Prostate gland (tissue), 2 donors: ENCODE results near the gene ABHD17B. TPM values are rescaled to one million over a fixed set of nuclear protein-coding genes. Genes with fewer than 3 reads are reported as not detected.

Source experiments
- DNase-seq: peaks from one replicate; pipeline ENCODE4 v3.0.0-alpha.2; 2019; ENCODE audit warnings: low spot score
- H3K27ac ChIP-seq, 2 donors: fragments of 200-600 bp; sonication (generic); 2 replicates each; pipeline ENCODE4 v1.5.1; 2017 to 2019
- H3K27me3 ChIP-seq: fragments of 200-600 bp; sonication (generic); replicated peaks from 2 replicates; pipeline ENCODE4 v1.5.1; 2019; ENCODE audit not compliant: insufficient read depth
- H3K36me3 ChIP-seq, 2 donors: fragments of 200-600 bp; sonication (generic); 1 replicate in 1 of 2; 2 replicates in 1 of 2; pipeline versions ENCODE4 v1.5.1 to v1.8.1; 2017 to 2019
- H3K4me1 ChIP-seq: fragments of 200-600 bp; sonication (generic); replicated peaks from 2 replicates; pipeline ENCODE4 v1.5.1; 2019
- H3K4me3 ChIP-seq, 2 donors: fragments of 200-600 bp; sonication (generic); 2 replicates each; pipeline ENCODE4 v1.5.1; 2017 to 2019
- H3K9me3 ChIP-seq: fragments of 200-600 bp; sonication (generic); 2 replicates; pipeline ENCODE4 v1.5.1; 2017
- CTCF ChIP-seq, 4 experiments: fragments of 200-600 bp in 2 of 4; fragments of 450-650 bp in 2 of 4; sonication (generic) in 2 of 4; IDR thresholded peaks; 1 replicate in 3 of 4; 2 replicates in 1 of 4; pipeline ENCODE4 v1.5.1; 2016 to 2019; ENCODE audit warnings: antibody characterized with exemption in 4 of 4, mild to moderate bottlenecking in 2 of 4, moderate library complexity in 2 of 4
- POLR2A ChIP-seq: fragments of 450-650 bp; IDR thresholded peaks from one replicate; pipeline ENCODE4 v1.6.1; 2016; ENCODE audit warnings: antibody characterized with exemption, mild to moderate bottlenecking
- POLR2AphosphoS5 ChIP-seq: sonication (generic); formaldehyde crosslinking; IDR thresholded peaks from one replicate; pipeline ENCODE4 v1.6.1; 2017; ENCODE audit warnings: antibody characterized with exemption
- whole genome bisulfite sequencing: methylation state at CpG from one replicate; pipeline ENCODE4 v1.1.5; 2018; 5-methylcytosine and 5-hydroxymethylcytosine counted together
- intact Hi-C: fragments of 100-400 bp; cut with DNase I; formaldehyde crosslinking; loops from one replicate; pipeline ENCODE4 v1.14.2; 2022
- total RNA-seq, 2 donors: library from RNA; depleted of rRNA; stranded (reverse); fragments of >200 nt; gene quantifications; one replicate each; pipeline ENCODE4 v1.1.0, GENCODE V29; 2016

Gene ABHD17B
- total RNA-seq, 2 donors from 2014 or later = 31.6 to 42.4 TPM

DNA sequence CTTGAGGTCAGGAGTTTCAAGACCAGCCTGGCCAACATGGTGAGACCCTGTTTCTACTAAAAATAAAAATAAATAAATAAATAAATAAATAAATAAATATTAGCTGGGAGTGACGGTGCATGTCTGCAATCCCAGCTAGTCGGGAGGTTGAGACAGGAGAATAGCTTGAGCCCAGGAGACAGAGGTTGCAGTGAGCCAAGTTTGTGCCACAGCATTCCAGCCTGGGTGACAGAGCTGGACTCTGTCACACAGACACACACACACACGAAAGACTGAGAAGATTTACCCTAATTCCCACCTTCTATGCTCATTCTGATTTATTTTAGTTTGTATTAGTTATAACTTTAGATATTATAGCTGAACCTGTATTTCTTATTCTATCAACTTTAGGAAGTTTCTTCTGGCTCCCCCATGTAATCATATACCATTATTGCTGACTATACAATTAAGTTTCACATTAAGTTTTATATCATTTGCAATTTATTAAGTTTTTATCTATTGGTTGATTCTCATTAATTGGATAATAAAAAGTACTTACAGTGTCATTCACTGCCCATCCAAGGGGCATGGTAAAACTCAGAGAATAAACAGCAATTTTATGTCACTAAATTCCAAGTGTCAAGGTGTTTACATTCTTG lies 20.8 kb downstream of the ABHD17B start:
- WGBS = 85% methylated on average over 3 of the region's 3 CpGs
- Histone ChIP-seq H3K4me1 (no peaks in the 10 kb centered on the region), H3K4me3 (no peak overlapping the region), H3K36me3 (no peaks in the 10 kb centered on the region), H3K27me3 (no peaks in the 10 kb centered on the region), H3K27ac (no peak overlapping the region), H3K9me3 (no peaks in the 10 kb centered on the region)
- no peak for DNase-seq
- TF ChIP-seq POLR2AphosphoS5 (no peak), POLR2A (no peak), CTCF (IDR thresholded peaks at IDR 0.05) (no peak)
- intact Hi-C loops = no loop called here

GRCh38 chr9:71887362-71887761 lies 23.6 kb downstream of the ABHD17B start:
- no peak for DNase-seq
- WGBS = 76% methylated on average over 1 of the region's 1 CpG
- intact Hi-C loops = no loop called here

GRCh38 chr9:71886541-71886940 lies 24.5 kb downstream of the ABHD17B start:
- WGBS = 94% methylated on average over 10 of the region's 10 CpGs
- Histone ChIP-seq H3K27me3 (no peaks in the 10 kb centered on the region), H3K4me1 (no peaks in the 10 kb centered on the region), H3K27ac (no peak overlapping the region), H3K9me3 (no peaks in the 10 kb centered on the region), H3K36me3 (no peaks in the 10 kb centered on the region), H3K4me3 (no peak overlapping the region)
- intact Hi-C loops = no loop called here
- TF ChIP-seq POLR2AphosphoS5 (no peak), POLR2A (no peak), CTCF (IDR thresholded peaks at IDR 0.05) (no peak)
- no peak for DNase-seq

More at GRCh38 chr9:71887362-71887761, 23.6 kb downstream of the ABHD17B start:
- no peak overlapping the region for H3K4me3 ChIP-seq
- H3K9me3 ChIP-seq = no peaks in the 10 kb centered on the region
- H3K27me3 ChIP-seq = no peaks in the 10 kb centered on the region
- H3K27ac ChIP-seq = no peak overlapping the region
- H3K36me3 ChIP-seq = no peaks in the 10 kb centered on the region
- H3K4me1 ChIP-seq = no peaks in the 10 kb centered on the region
- TF ChIP-seq POLR2AphosphoS5 (no peak), CTCF (IDR thresholded peaks at IDR 0.05) (no peak), POLR2A (no peak)

DNA sequence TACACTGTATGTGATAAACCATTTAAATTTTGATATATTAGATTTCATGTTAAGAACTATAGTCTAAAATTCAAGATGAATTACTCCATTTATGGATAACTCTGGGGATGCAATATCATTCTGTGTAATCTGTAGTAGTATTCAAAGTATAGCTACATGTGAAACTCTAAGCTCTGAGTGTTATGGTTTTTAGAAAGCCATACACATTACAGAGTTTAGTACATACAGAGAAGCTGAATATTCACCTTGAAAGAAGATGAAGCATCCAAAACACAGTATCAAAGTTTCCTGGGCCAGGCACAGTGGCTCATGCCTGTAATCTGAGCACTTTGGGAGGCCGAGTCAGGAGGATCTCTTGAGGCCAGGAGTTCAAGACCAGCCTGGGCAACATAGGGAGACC lies 25.0 kb downstream of the ABHD17B start:
- no peak overlapping the region for H3K27ac ChIP-seq
- H3K4me1 ChIP-seq = no peaks in the 10 kb centered on the region
- H3K27me3 ChIP-seq = no peaks in the 10 kb centered on the region
- no peaks in the 10 kb centered on the region for H3K9me3 ChIP-seq
- TF ChIP-seq CTCF (IDR thresholded peaks at IDR 0.05) (no peak), POLR2AphosphoS5 (no peak), POLR2A (no peak)
- intact Hi-C loops = no loop called here
- WGBS = 94% methylated on average over 1 of the region's 1 CpG
- DNase-seq = no peak
- H3K36me3 ChIP-seq = no peaks in the 10 kb centered on the region
- no peak overlapping the region for H3K4me3 ChIP-seq

DNA sequence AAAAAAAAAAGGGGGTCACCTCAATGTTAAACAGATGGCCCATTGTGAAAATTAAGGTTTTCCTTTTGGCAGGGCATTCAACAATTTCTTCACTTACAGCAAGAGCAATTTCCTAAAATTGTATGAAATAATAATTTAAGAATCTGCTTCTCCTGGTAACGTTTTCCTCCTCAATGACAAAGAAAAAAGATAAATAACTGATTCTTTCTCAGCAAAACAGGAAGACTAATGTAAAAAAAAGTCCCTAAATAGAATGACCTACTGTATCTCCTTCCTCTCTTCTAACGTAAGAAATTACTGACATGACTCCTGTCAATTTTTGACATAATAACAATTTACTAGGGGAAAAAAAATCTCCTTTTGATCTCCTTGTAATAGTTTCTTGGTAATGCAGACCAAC lies 25.5 kb downstream of the ABHD17B start:
- intact Hi-C loops = no loop called here
- H3K4me1 ChIP-seq = no peaks in the 10 kb centered on the region
- no peaks in the 10 kb centered on the region for H3K9me3 ChIP-seq
- 63% methylated on average over 2 of the region's 2 CpGs for WGBS
- H3K27ac ChIP-seq = no peak overlapping the region
- DNase-seq = no peak
- no peaks in the 10 kb centered on the region for H3K27me3 ChIP-seq
- TF ChIP-seq POLR2A = no peak
- no peak for TF ChIP-seq POLR2AphosphoS5
- TF ChIP-seq CTCF (IDR thresholded peaks at IDR 0.05) = no peak
- no peaks in the 10 kb centered on the region for H3K36me3 ChIP-seq
- H3K4me3 ChIP-seq = no peak overlapping the region
